Ovary (tissue), 9 donors: Measurements from ENCODE around the gene FBN1. TPM values are rescaled to one million over a fixed set of nuclear protein-coding genes. Genes with fewer than 3 reads are reported as not detected.

Experiments
- DNase-seq, 5 donors: peaks; one replicate each; pipeline ENCODE4 v3.0.0-alpha.2; 2019 to 2020
- H3K27ac ChIP-seq, 2 donors: fragments of 200-600 bp; one replicate each; pipeline versions ENCODE4 v1.5.1 to v1.8.0; 2019 to 2022
- H3K27me3 ChIP-seq: fragments of 200-600 bp; one replicate; pipeline ENCODE4 v1.8.0; 2022
- H3K36me3 ChIP-seq: fragments of 200-600 bp; sonication (generic); one replicate; pipeline ENCODE4 v1.5.1; 2019
- H3K4me1 ChIP-seq: one replicate; pipeline ENCODE4 v1.8.1; 2013; ENCODE audit warnings: mild to moderate bottlenecking, moderate library complexity; ENCODE audit not compliant: insufficient read depth
- H3K4me3 ChIP-seq: fragments of 200-600 bp; sonication (generic); one replicate; pipeline ENCODE4 v1.5.1; 2017
- H3K9me3 ChIP-seq, 2 donors: fragments of 200-600 bp in 1 of 2; sonication (generic) in 1 of 2; one replicate each; pipeline versions ENCODE4 v1.5.1 to v1.8.1; 2013 to 2019; ENCODE audit warnings: mild to moderate bottlenecking in 1 of 2, moderate library complexity in 1 of 2
- CTCF ChIP-seq, 3 donors: fragments of 450-650 bp in 2 of 3; fragments of 200-600 bp in 1 of 3; IDR thresholded peaks; one replicate each; pipeline versions ENCODE4 v1.5.1 to v1.8.0; 2016 to 2022; ENCODE audit warnings: antibody characterized with exemption in 3 of 3, mild to moderate bottlenecking in 1 of 3
- EP300 ChIP-seq: sonication (generic); formaldehyde crosslinking; IDR thresholded peaks from one replicate; pipeline ENCODE4 v1.6.1; 2017; ENCODE audit warnings: antibody characterized with exemption
- POLR2A ChIP-seq: fragments of 450-650 bp; IDR thresholded peaks from one replicate; pipeline ENCODE4 v1.6.1; 2017; ENCODE audit warnings: antibody characterized with exemption, mild to moderate bottlenecking, moderate library complexity
- WGBS, 3 donors: extraction: QIAGEN DNeasy Blood & Tissue Kit in 1 of 3; methylation state at CpG; one replicate each; pipeline versions ENCODE4 v1.1.5 to v1.1.7; 2013 to 2017; 5-methylcytosine and 5-hydroxymethylcytosine counted together
- intact Hi-C, 4 donors: fragments of 100-400 bp; cut with DNase I; formaldehyde crosslinking; loops; one replicate each; pipeline versions ENCODE4 v1.11.0 to v1.15.1; 2022 to 2023
- polyA plus RNA-seq, 2 donors: library from polyadenylated mRNA; stranded (reverse); fragments of 200-250 nt in 1 of 2; fragments of 350-450 nt in 1 of 2; fragmentation: Illumina TruSeq in 1 of 2; extraction: RNeasy Lipid Tissue Mini Kit (QIAGEN cat#74804) in 1 of 2; gene quantifications; one replicate each; pipeline ENCODE4 v1.2.3, GENCODE V29; 2013 to 2014
- total RNA-seq, 7 donors: library from RNA; depleted of rRNA in 2 of 7; stranded (reverse); fragments of >200 nt in 2 of 7; fragmentation: NEBNext Ultra II Directional in 3 of 7; extraction: Animal tissue kit (Norgen Biotek cat#: 25700) in 3 of 7; gene quantifications; one replicate each; pipeline versions ENCODE4 v1.1.0 to v1.2.4, GENCODE V29; 2016 to 2023
- donor health status: DM: no; HTN: no; CAD: no; lungs with moderate emphysema.
- donor health status: DM: no; HTN: no; CAD: no.
- donor health status: Bipolar disorder and iron deficiency.
- donor health status: DM: yes; HTN: yes; CAD: no.
- donor health status: DM: no; HTN: no; CAD: no.
- donor health status: DM: yes; HTN: yes; CAD: no.

The FBN1 gene
- total and polyA plus RNA-seq, 9 donors: 62.5 to 159 (median 97.4) TPM

GRCh38 chr15:48627260-48627940, 18.1 kb downstream of the FBN1 start:
- Histone ChIP-seq H3K4me3 (no peak overlapping the region), H3K27me3 (no peaks in the 10 kb centered on the region), H3K9me3 (no peaks in the 10 kb centered on the region), H3K27ac (no peak overlapping the region), H3K36me3 (no peaks in the 10 kb centered on the region), H3K4me1 (peaks cover 18% of the 10 kb centered on the region)
- no peak for DNase-seq
- 58 to 68% (median 68%) methylated on average over 7 of the region's 7 CpGs for WGBS, 3 donors
- TF ChIP-seq POLR2A: no peak
- TF ChIP-seq CTCF (IDR thresholded peaks at IDR 0.05): no peak
- TF ChIP-seq EP300: no peak
- intact Hi-C loops: no loop called here

GRCh38 chr15:48625126-48625525, 20.4 kb downstream of the FBN1 start:
- no peaks in the 10 kb centered on the region for H3K27me3 ChIP-seq
- WGBS, 3 donors: 37 to 63% (median 37%) methylated on average over 2 of the region's 2 CpGs
- intact Hi-C loops: no loop called here
- H3K27ac ChIP-seq: no peak overlapping the region
- H3K4me3 ChIP-seq: no peak overlapping the region
- DNase-seq: no peak
- H3K9me3 ChIP-seq: no peaks in the 10 kb centered on the region
- no peak for TF ChIP-seq POLR2A
- TF ChIP-seq EP300: no peak
- no peak for TF ChIP-seq CTCF (IDR thresholded peaks at IDR 0.05)
- no peaks in the 10 kb centered on the region for H3K36me3 ChIP-seq
- peaks cover 14% of the 10 kb centered on the region for H3K4me1 ChIP-seq

GRCh38 chr15:48624700-48625099, 20.8 kb downstream of the FBN1 start:
- intact Hi-C loops: no loop called here

GRCh38 chr15:48623456-48623855, 22.1 kb downstream of the FBN1 start:
- H3K36me3 ChIP-seq: no peaks in the 10 kb centered on the region
- H3K27ac ChIP-seq: no peak overlapping the region
- intact Hi-C loops: no loop called here
- TF ChIP-seq CTCF (IDR thresholded peaks at IDR 0.05): no peak
- TF ChIP-seq POLR2A: no peak
- no peak for TF ChIP-seq EP300
- 39 to 89% (median 55%) methylated on average over 1 of the region's 1 CpG for WGBS, 3 donors
- no peak overlapping the region for H3K4me3 ChIP-seq
- no peak for DNase-seq
- H3K27me3 ChIP-seq: no peaks in the 10 kb centered on the region
- H3K9me3 ChIP-seq: no peaks in the 10 kb centered on the region
- H3K4me1 ChIP-seq: peaks cover 14% of the 10 kb centered on the region

More at GRCh38 chr15:48624700-48625099, 20.8 kb downstream of the FBN1 start:
- Histone ChIP-seq H3K27me3 (no peaks in the 10 kb centered on the region), H3K9me3 (no peaks in the 10 kb centered on the region), H3K36me3 (no peaks in the 10 kb centered on the region), H3K4me1 (peaks cover 13% of the 10 kb centered on the region), H3K4me3 (no peak overlapping the region), H3K27ac (no peak overlapping the region)
- no peak for TF ChIP-seq POLR2A
- TF ChIP-seq EP300: no peak
- no peak for TF ChIP-seq CTCF (IDR thresholded peaks at IDR 0.05)
- WGBS, 3 donors: 96% methylated on average over 4 of the region's 4 CpGs
- DNase-seq: no peak
